ENCODE measurements around the gene PIK3R4. TPM values are rescaled to one million over a fixed set of nuclear protein-coding genes. Genes with fewer than 3 reads are reported as not detected.

Gene PIK3R4
- total RNA-seq, 4 donors from 2014 or later = 15.4 to 27.3 (median 24.0) TPM

DNA sequence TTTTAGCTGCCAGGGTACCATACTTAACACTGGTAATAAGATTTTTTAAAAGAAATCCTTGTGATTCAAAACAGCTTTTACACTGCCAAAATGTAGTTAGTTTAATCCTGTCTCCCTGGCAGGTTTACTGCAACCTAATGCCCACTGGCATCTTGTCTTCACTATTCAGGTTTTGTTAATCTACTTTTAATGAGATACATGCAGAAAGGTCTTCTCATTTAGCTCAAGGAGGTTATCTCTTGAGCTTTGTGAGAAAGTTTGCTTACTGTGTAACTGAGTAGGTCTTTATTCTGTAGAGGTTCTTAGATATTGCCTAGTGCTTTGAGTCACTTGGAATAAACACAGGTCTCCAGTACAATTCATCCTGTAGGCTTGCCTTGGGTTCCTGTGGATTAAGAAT lies 110.7 kb downstream of the PIK3R4 start:
- no peak for TF ChIP-seq POLR2A (IDR thresholded peaks at IDR 0.05)
- TF ChIP-seq, protein P1, sequence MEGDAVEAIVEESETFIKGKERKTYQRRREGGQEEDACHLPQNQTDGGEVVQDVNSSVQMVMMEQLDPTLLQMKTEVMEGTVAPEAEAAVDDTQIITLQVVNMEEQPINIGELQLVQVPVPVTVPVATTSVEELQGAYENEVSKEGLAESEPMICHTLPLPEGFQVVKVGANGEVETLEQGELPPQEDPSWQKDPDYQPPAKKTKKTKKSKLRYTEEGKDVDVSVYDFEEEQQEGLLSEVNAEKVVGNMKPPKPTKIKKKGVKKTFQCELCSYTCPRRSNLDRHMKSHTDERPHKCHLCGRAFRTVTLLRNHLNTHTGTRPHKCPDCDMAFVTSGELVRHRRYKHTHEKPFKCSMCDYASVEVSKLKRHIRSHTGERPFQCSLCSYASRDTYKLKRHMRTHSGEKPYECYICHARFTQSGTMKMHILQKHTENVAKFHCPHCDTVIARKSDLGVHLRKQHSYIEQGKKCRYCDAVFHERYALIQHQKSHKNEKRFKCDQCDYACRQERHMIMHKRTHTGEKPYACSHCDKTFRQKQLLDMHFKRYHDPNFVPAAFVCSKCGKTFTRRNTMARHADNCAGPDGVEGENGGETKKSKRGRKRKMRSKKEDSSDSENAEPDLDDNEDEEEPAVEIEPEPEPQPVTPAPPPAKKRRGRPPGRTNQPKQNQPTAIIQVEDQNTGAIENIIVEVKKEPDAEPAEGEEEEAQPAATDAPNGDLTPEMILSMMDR (IDR thresholded peaks at IDR 0.05) = no peak
- Histone ChIP-seq H3K27me3 (no peaks in the 10 kb centered on the region), H3K36me3 (no peaks in the 10 kb centered on the region), H3K4me3 (no peak overlapping the region), H3K9me3 (no peaks in the 10 kb centered on the region), H3K27ac (no peak overlapping the region), H3K4me1 (no peaks in the 10 kb centered on the region)
- intact Hi-C loops (cut with DNase I) = no loop called here
- DNase-seq = no peak

GRCh38 chr3:130635285-130635684 lies 111.3 kb downstream of the PIK3R4 start:
- intact Hi-C loops (cut with DNase I) = no loop called here
- TF ChIP-seq, protein P1 (IDR thresholded peaks at IDR 0.05) = no peak
- no peak for TF ChIP-seq POLR2A (IDR thresholded peaks at IDR 0.05)
- H3K4me1 ChIP-seq = no peaks in the 10 kb centered on the region
- H3K27me3 ChIP-seq = no peaks in the 10 kb centered on the region
- H3K27ac ChIP-seq = no peak overlapping the region
- no peak overlapping the region for H3K4me3 ChIP-seq
- WGBS, 2 donors = 72 to 73% methylated on average over 2 of the region's 2 CpGs
- no peak for DNase-seq
- no peaks in the 10 kb centered on the region for H3K9me3 ChIP-seq
- no peaks in the 10 kb centered on the region for H3K36me3 ChIP-seq

Other genes with a start within 250 kb of the PIK3R4 start
- gene COL6A6, start 229.7 kb downstream of the PIK3R4 start, total RNA-seq = under 1 TPM in 3 of 4 donors, not detected in 1; 0.04 to 0.57 (median 0.09) TPM
- gene ATP2C1, start 147.3 kb upstream of the PIK3R4 start, total RNA-seq = 10 to 100 TPM; 27.6 to 44.2 (median 37.7) TPM